Measurements from ENCODE around the gene GALNT9. TPM values are rescaled to one million over a fixed set of nuclear protein-coding genes. Genes with fewer than 3 reads are reported as not detected.
"Not testable (repeated sequence)": the region's sequence is repeated elsewhere in the genome, so short reads cannot be mapped to it uniquely, and the experiment has no call there.

GALNT9 gene
- total RNA-seq (1 to 10 TPM in 1 of 5 donors, not detected in 4; 3.1 TPM), polyA plus RNA-seq (under 1 TPM in 2 of 3 donors, not detected in 1; 0.15 to 0.19 TPM)
- long read RNA-seq, donor 1: 0 reads
- long read RNA-seq, donor 2, partial matches to known transcripts: 0 of 1 reads
- long read RNA-seq, donor 2, other reads (novel, unspliced or antisense): 0 of 1 reads
- long read RNA-seq, donor 3, partial matches to known transcripts: 0 of 1 reads
- long read RNA-seq, donor 3, other reads (novel, unspliced or antisense): 0 of 1 reads
- long read RNA-seq, donor 4: 0 reads
- long read RNA-seq, donor 5: 0 reads
- long read RNA-seq, donor 6: 0 reads
- long read RNA-seq, donor 7: 0 reads
- long read RNA-seq, donor 8: 0 reads
- long read RNA-seq, donor 9: 0 reads
- long read RNA-seq, donor 10: 0 reads

DNA sequence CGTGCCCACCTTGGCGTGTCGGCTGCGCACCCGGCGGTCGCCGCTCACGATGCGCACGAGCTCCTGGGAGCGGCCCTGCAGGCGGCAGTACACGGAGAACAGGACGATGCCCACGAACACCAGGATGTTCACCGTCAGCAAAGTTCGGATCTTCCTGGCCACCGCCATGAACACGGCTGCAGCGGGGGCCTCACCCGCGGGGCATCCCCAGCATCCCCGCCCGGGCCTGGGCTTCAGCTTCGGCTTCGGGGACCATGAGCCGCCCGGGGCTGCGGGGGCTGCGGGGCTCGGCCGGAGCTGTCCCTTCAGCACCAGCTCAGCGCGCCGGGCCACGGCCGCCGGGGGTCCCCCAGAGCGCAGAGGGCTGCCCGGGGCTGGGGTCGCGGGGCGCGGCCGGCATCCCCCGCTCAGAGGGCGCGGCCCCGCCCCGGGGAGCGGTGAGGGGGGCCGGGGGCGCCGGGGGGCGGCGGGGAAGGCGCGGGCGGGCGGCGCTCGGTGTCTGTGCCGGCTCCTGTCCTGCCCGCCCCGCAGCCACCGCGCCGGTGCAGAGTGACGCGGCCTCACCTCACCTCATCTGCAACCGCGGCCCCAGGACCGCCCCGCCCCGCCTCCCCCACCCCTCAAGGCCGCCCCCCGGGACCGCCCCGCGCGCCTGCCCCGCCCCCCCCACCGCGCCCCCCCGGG is at the start of gene GALNT9:
Gene GALNT9, minus strand, starts transcription at position 554 of the 684 bp plus-strand sequence. Its CDS starts 386 bp downstream, at position 168.
- intact Hi-C loops (cut with DNase I; ENCODE audit: low total_unique reads): no loop called here
- 5 to 29% (median 5%) methylated on average over 11 to 86 of the region's 86 CpGs for WGBS, 5 donors
- H3K4me3 ChIP-seq: peak within 1 kb of the TSS in 1 of 4 donors; percentile 10
- DNase-seq: peak in 1 of 2 donors; percentile 65
- H3K27ac ChIP-seq: no peak within 1 kb of the TSS
- peaks cover 0 to 38% (median 23%) of the 10 kb centered on the region in 4 donors for H3K4me1 ChIP-seq
- H3K9me3 ChIP-seq: no peaks in the 10 kb centered on the region
- H3K36me3 ChIP-seq: no peaks in the 10 kb centered on the region
- H3K27me3 ChIP-seq: peaks cover 27 to 100% (median 54%) of the 10 kb centered on the region in 3 donors
- TF ChIP-seq EP300 (IDR thresholded peaks at IDR 0.05): no peak
- no peak for TF ChIP-seq POLR2A (IDR thresholded peaks at IDR 0.05)
- TF ChIP-seq POLR2AphosphoS5 (IDR thresholded peaks at IDR 0.05): no peak
- TF ChIP-seq, protein P1, sequence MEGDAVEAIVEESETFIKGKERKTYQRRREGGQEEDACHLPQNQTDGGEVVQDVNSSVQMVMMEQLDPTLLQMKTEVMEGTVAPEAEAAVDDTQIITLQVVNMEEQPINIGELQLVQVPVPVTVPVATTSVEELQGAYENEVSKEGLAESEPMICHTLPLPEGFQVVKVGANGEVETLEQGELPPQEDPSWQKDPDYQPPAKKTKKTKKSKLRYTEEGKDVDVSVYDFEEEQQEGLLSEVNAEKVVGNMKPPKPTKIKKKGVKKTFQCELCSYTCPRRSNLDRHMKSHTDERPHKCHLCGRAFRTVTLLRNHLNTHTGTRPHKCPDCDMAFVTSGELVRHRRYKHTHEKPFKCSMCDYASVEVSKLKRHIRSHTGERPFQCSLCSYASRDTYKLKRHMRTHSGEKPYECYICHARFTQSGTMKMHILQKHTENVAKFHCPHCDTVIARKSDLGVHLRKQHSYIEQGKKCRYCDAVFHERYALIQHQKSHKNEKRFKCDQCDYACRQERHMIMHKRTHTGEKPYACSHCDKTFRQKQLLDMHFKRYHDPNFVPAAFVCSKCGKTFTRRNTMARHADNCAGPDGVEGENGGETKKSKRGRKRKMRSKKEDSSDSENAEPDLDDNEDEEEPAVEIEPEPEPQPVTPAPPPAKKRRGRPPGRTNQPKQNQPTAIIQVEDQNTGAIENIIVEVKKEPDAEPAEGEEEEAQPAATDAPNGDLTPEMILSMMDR (IDR thresholded peaks at IDR 0.05): no peak

DNA sequence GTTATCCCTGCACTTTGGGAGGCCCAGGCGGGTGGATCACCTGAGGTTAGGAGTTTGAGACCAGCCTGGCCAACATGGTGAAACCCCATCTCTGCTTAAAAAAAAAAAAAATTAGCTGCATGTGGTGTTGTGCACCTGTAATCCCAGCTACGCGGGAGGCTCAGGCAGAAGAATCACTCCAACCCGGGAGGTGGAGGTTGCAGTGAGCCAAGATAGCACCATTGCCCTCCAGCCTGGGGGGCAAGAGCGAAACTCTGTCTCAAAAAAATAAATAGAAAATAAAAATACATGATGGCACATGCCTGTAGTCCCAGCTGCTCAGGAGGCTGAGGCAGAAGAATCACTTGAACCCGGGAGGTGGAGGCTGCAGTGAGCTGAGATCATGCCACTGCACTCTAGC is 49.7 kb upstream of the GALNT9 start:
- DNase-seq; H3K27ac ChIP-seq; intact Hi-C loops (cut with DNase I; ENCODE audit: low total_unique reads); H3K36me3 ChIP-seq; H3K4me1 ChIP-seq; H3K9me3 ChIP-seq; H3K4me3 ChIP-seq: not testable (repeated sequence)
- 79 to 87% (median 80%) methylated on average over 6 of the region's 6 CpGs for WGBS, 5 donors
- peaks cover 24 to 86% (median 50%) of the 10 kb centered on the region in 3 donors for H3K27me3 ChIP-seq

- WGBS, 5 donors: 36 to 60% (median 45%) methylated on average over 2 of the region's 2 CpGs
- intact Hi-C loops (cut with DNase I; ENCODE audit: low total_unique reads): no loop called here
- H3K9me3 ChIP-seq: peaks cover 0 to 10% (median 3%) of the 10 kb centered on the region in 4 donors
- no peaks in the 10 kb centered on the region for H3K36me3 ChIP-seq
- H3K27me3 ChIP-seq: peaks cover 21 to 89% (median 51%) of the 10 kb centered on the region in 3 donors
- H3K4me1 ChIP-seq: no peaks in the 10 kb centered on the region
- no peak overlapping the region for H3K4me3 ChIP-seq
- no peak for DNase-seq
- TF ChIP-seq, protein P1 (IDR thresholded peaks at IDR 0.05): no peak
- TF ChIP-seq EP300 (IDR thresholded peaks at IDR 0.05) (no peak), POLR2A (IDR thresholded peaks at IDR 0.05) (no peak), POLR2AphosphoS5 (IDR thresholded peaks at IDR 0.05) (no peak)
- no peak overlapping the region for H3K27ac ChIP-seq
Measured at GRCh38 chr12:132377147-132377546, 47.8 kb upstream of the GALNT9 start.

DNA sequence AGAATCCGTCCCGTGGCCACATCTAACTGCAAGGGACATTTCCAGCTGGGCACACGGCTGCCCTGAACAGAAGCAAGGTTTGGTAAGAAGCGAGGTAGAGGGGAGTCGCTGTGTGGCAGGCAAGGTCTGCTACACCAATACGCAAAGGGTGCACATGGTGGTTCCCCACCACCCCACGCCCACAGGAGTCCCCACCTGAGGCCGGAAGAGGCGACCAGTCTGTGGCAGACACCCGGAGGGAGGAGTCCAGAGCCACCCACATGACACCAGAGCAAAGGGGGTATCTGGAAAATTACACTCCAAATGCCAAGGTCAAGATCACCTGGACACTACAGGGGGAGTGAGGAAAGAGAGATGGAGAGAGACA is 47.1 kb upstream of the GALNT9 start:
- peaks cover 21 to 89% (median 56%) of the 10 kb centered on the region in 3 donors for H3K27me3 ChIP-seq
- whole genome bisulfite sequencing, 5 donors: 61 to 68% (median 62%) methylated on average over 9 to 10 of the region's 10 CpGs

More for the DNA sequence above, 47.1 kb upstream of the GALNT9 start:
- H3K4me1 ChIP-seq: no peaks in the 10 kb centered on the region
- DNase-seq: no peak
- TF ChIP-seq POLR2A (IDR thresholded peaks at IDR 0.05) (no peak), POLR2AphosphoS5 (IDR thresholded peaks at IDR 0.05) (no peak), EP300 (IDR thresholded peaks at IDR 0.05) (no peak)
- TF ChIP-seq, protein P1 (IDR thresholded peaks at IDR 0.05): no peak
- H3K27ac ChIP-seq: no peak overlapping the region
- intact Hi-C loops (cut with DNase I; ENCODE audit: low total_unique reads): no loop called here
- no peak overlapping the region for H3K4me3 ChIP-seq
- peaks cover 0 to 17% (median 7%) of the 10 kb centered on the region in 4 donors for H3K9me3 ChIP-seq
- no peaks in the 10 kb centered on the region for H3K36me3 ChIP-seq
